IMR-90 (cell line): ENCODE data around the gene RPTOR. TPM values are rescaled to one million over a fixed set of nuclear protein-coding genes. Genes with fewer than 3 reads are reported as not detected.

Experiments used
- polyA plus RNA-seq, 3 experiments: library from polyadenylated mRNA; depleted of rRNA; stranded (reverse); fragments of >200 nt; gene quantifications; 2 replicates each; pipeline ENCODE4 v1.2.3, GENCODE V29; 2012; ENCODE audit warnings: low replicate concordance in 1 of 3
- total RNA-seq: library from RNA; depleted of rRNA; stranded (reverse); fragments of >200 nt; gene quantifications from 2 replicates; pipeline ENCODE4 v1.2.3, GENCODE V29; 2012
- TF ChIP-seq, protein P1 (sequence below): fragments of 150-350 bp; IDR thresholded peaks from 2 replicates; pipeline ENCODE4 v1.6.1; 2016; ENCODE audit warnings: low read depth, mild to moderate bottlenecking, low read length, moderate library complexity, borderline replicate concordance

Gene RPTOR
- total and polyA plus RNA-seq, 2 of the 4 experiments (the other 2 are of a cell fraction), result 10.8 to 14.7 TPM

DNA sequence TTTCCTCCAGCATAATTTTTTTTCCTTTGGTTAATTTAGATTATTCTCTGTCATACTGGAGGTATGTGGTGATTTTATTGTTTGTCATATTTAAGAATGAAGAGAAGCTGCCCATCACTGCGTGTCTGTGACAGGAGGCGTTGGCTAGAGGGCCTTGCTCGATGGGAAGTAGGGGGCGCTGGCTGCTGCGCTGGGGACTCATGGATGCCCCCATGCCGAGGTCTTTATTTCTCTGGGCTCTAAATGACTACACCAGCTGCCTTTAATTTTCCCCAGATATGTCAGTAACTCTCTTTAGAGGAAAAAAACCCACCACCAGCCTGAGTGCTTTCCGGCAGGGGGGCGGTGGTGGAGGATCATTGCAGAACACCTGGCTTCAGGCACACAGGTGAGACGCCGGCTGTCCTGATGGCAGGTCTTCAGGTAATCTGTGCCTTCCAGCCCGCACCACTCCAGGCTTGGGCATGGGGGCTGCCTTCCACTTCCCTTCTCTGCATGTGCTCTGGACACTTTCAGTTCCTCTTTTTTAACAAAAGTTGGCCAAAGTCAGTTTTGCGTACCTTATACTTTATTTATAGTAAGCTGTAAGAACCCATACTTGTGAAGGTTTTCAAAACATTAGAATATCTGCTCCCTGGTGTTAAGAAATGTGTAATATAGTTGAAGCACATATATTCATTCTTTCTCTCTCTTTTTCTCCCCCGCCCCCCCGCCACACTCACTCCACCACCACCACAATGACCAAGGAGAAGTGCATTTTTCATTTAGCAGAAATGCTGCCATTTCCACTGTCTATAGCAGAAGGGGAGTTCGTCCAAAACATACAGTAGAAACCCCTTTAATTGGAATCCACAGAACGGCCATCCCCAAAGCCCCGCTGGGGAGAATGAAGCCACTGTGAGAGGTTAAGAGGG lies 192.7 kb downstream of the RPTOR start (continued):
- TF ChIP-seq, protein P1, sequence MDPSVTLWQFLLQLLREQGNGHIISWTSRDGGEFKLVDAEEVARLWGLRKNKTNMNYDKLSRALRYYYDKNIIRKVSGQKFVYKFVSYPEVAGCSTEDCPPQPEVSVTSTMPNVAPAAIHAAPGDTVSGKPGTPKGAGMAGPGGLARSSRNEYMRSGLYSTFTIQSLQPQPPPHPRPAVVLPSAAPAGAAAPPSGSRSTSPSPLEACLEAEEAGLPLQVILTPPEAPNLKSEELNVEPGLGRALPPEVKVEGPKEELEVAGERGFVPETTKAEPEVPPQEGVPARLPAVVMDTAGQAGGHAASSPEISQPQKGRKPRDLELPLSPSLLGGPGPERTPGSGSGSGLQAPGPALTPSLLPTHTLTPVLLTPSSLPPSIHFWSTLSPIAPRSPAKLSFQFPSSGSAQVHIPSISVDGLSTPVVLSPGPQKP, result no peak
